Stimulated activated CD8-positive, alpha-beta memory T cell treated with anti-CD3 and anti-CD28 coated beads, Interleukin-2, amount 100 ng/mL, for 1 hour (primary cell): Measurements from ENCODE around the gene BTBD6.
"Not testable (repeated sequence)": the region's sequence is repeated elsewhere in the genome, so short reads cannot be mapped to it uniquely, and the experiment has no call there.

ENCODE experiments used
- DNase-seq, 2 donors: peaks; one replicate each; pipeline ENCODE4 v3.0.0-alpha.2; 2020; ENCODE audit warnings: low read depth in 2 of 2

The BTBD6 gene

DNA sequence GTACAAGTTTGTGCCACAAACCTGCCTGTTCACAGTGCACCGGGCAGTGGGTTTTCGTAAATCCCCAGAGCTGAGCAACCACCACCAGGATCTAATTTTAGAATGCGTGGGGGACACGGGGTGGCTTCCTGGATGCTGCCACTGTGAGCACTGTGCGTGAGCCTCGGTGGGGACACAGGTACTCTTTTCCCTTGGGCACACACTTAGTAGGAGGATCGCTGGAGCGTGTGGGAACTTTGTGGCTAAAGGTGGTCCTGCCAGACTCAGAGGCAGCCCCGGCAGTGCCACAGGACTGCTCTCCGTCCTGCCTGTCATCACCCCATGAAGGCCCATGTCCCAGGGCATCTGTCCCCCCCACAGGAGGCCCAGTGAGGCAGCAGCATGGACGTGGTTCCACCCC, 21.1 kb downstream of the BTBD6 start:
- DNase-seq, result no peak

DNA sequence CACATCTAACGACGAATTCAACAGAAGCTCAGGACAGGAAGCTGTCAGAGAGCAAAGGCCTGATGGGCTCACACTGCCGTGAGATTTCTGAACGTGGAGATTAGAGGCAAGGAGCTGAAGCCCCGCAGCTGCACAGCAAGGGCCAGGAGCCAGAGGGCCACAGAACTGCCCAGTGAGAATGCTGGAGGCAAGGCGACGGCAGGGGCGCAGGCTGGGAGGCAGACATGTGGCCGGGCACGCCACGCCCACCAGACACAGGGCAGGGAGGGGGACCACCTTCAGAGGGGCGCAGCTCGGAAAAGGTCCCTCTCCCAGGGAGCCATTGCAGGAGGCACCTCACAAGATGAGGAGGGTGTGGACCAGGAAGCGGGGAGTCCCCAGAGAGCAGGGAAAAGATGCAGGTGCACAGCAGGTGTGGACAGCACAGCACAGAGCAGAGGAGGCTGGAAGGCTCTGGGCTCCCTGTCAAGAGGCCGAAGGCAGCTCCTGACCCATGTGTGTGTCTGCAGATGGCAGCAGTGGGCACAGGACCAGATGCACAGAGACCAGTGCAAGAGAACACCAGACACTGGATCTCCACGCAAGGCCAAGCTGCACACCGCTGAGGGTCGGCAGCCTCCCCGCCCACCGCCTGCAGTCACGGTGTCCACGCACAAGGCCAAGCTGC, 23.0 kb downstream of the BTBD6 start:
- no peak for DNase-seq

DNA sequence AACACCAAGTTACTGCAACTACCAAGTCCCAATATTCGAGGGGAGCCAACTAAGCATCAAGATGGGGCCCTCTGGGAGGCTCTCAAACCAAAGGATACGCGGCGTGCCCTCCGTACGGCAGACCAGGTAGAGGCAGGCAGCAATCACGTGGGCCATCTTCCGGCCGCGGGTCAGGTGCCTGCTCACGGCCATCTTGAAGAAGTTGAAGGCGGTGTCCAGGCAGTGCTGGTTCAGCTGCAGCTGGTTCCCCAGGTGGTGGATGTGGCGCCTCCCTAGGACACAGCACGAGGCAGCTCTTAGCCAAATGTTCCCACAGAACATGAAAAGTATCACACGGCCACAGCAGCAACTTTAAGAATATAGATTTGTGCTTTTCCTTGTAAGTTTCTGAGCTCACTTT, 24.3 kb downstream of the BTBD6 start:
- DNase-seq, result no peak

DNA sequence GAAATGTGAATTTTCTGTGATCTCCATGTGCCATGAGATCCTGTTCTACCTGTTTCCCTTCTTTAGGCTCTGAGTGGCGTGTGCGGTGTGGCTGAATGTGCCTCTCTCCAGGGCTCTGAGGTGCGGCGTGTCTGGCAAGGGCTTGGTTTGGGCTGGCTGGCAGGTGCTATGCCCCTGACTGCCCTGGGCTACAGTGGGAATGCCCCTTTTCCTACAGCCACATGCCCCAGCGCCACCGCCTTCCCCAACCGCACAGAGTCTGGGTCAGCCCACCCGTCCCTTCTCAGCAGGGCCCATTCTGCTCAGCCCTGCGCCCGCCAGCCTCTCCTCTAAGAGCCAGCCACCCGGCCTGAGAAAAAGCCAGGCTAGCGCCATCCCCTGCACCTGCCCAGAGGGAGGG, 24.7 kb downstream of the BTBD6 start:
- DNase-seq, result no peak

DNA sequence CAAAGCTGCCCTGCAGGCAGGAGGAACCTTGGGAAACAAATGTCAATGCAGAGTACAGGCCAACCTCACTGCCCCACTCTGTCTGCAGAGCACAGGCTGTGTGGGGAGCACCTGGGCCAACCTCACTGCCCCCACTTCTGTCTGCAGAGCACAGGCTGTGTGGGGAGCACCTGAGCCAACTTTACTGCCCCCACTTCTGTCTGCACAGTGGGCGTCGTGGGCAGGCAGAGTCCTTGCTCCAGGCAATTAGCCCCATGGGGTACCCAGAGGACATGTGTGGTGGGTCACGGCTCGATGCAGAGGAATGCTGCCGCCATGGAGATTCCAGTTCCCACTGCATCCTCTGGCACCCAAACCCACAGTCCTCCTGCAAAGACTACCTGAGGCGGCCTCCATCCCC, 26.3 kb downstream of the BTBD6 start:
- DNase-seq, result no peak

DNA sequence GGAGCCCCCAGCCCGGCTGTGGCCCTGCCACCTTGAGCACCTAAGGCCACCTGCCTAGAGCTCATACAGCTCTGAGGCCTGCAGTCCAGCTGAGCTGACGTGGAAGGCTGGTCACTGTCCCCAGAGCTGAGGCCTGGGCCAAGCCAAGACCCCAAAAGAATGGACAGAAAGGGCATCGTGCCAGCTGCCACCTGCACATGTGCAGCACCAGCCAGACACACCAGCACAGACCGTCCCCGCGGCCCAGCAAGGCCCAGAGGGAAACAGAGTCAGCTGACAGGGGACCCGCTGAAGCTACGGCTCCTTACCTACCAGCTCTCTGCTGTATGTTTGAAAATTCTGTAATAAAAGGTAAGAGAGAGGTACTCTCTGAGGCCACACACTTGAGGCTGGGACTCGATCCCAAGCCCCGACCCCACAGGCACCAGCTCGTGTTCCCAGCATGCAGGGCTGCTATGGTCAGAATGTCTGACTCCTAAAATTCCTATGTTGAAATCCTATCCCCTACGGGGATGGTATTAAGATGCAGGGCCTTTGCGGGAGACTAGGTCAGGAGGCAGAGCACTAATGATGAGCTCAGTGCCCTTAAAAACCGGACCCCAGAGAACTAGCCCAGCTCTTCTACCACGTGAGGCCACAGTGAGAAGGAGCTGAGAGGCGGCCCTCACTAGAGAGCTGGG, 27.1 kb downstream of the BTBD6 start:
- DNase-seq, result no peak

DNA sequence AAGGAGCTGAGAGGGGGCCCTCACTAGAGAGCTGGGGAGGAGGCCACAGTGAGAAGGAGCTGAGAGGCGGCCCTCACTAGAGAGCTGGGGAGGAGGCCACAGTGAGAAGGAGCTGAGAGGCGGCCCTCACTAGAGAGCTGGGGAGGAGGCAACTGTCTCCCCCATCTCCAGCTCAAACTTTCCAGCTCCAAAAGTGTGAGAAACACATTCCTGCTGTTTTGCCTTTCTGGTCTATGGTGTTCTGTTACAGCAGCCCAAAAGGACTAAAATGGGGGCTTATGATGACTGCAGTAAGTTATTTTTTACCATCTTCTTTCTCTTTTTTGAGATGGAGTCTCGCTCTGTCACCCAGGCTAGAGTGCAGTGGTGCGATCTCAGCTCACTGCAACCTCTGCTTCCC, 29.1 kb downstream of the BTBD6 start:
- DNase-seq, result not testable (repeated sequence)

DNA sequence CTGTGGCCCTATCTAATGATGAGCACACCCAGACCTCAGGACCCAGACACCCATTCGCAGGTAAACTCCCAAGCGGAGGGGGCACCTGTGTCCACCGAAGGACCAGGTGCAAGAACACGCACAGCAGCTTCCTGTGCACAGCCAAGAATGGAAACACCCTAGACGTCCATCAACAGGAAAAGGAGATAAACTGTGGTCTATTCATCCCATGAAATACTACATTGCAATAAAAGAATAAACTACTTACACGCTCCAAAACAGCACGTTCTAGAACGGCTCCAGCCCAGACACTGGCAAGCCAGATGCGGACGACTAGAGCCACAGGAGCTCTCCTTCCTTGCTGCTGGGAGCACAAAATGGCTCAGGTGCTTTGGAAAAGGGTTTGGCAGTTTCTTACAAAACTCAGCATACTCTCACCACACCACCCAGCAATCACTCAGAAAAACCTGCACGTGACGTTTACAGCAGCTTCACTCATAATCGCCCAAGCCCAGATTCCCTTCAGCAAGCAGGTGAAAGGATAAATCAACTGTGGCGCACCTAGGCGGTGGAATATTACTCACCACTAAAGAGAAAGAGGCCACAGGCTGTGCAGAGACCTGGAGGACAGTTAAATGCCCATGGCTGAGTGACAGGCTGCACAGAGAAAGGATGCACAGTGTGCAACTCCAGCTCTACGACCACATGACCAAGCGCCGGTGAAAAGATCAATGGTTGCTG, 31.5 kb downstream of the BTBD6 start:
- no peak for DNase-seq

DNA sequence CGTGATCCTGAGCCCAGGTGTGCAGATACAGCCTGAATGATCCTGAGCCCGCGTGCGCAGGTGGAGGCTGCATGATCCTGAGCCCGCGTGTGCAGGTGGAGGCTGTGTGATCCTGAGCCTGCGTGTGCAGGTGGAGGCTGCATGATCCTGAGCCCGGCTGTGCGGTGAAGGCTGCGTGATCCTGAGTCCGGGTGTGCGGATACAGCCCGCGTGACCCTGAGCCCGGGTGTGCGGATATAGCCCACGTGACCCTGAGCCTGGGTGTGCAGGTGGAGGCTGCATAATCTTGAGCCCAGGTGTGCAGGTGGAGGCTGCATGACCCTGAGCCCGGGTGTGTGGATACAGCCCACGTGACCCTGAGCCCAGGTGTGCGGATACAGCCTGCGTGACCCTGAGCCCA, 32.2 kb downstream of the BTBD6 start:
- DNase-seq, result no peak

DNA sequence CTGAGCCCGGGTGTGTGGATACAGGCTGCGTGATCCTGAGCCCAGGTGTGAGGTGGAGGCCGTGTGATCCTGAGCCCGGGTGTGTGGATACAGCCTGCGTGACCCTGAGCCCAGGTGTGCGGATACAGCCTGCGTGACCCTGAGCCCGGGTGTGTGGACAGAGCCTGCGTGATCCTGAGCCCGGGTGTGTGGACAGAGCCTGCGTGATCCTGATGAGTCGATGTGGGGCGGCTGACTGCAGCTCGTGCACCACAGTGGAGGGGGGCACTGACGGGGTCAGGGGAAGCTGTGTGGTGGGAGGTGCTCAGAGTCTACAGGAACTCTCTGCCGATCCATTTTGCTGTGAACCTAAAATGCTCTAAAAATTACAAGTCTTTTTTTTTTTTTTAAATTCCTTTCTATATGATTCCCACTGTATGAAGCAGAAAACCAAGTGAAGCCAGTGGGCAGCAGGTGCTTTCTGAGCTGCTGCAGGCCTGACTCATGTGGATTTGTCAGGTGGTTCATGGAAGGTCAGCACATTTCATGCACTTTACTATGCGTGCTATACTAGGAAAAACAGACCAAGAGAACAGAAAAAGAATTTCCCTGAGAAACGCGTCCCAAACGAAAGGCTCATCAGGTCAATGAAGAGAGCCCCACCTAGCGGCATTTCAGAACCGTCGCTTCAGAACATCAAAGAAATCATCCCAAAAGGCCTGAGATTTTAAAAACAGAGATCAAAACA, 33.2 kb downstream of the BTBD6 start:
- no peak for DNase-seq

DNA sequence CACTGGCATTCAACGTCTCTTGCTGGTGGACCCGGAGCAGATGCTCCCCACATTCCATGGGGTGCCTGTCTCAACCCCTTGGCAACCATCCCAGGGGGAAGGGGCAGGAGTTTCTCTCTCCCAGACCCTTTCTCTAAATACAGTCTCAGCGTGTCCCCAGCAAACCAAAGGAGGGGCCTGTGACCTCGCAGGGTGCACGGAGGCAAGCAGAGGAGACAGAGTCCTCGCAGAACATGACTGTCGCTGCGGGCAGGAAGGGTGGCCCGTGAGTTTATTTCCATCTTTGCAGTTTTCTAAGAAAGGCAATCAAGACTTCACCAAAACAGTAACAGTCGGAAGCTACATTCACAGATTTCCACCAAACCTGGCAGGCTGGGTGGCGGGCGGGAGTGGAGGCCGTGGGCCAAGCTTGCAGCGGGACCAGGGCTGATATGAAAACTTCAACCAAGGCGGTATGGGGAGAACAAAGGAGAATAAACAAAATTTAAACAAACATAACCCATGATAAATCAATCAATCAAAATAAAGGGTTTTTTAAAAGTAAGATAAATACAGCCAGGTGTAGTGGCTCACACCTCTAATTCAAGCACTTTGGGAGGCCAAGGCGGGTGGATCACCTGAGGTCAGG, 33.9 kb downstream of the BTBD6 start:
- no peak for DNase-seq

DNA sequence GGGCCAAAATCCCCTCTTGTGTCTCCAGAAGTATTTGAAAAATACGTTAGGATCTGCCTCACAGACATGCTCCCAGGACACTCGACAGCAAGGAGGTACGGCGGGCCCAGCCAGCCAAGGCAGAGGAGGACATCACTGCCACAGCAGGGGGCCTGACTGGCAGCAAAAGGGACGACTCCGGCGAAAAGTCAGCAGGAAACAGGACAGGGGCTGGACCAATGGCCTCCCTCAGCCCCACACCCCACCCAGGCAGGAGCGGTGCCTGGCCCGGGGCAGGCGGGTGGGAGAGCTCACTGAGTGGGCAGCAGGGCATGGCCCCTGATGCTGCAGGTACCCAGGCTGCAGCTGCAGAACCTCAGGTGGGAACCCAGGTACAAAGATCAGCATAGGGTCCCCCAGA, 34.7 kb downstream of the BTBD6 start:
- no peak for DNase-seq

DNA sequence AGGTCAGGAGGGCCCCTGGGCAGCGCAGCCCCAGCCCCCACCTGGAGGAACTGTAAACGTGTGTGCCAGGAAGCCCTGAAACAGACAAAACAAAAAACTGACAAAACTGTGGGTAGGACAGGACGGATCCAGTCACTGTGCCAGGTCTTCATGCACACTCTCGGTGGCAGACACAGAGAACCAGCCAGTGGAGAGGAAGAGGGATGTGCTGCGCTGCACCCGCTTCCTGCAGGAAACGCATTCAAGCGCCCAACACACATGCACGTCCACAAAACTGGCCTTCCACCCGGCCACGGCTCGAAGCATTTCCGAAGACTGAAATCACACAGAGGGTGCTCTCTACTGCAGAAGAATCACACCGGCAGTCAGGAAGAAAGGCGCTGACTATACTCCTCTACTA, 35.6 kb downstream of the BTBD6 start:
- no peak for DNase-seq

DNA sequence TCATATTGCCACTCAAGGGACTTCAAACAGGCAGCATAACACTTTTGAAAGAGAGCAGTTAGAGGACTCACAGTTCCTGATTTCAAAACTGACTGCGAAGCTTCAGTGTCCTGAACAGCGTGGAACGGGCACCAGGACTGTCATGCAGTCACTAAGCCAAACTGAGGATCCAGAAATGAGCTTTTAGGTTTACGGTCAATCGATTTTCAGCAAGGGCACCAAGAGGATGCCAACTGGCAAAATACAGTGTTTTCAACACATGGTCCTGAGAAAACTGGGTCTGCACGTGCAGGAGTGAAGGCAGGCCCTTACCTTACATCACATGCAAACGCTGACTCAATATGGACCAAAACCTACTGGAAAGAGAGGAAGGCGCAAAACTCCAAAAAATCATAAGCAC, 36.8 kb downstream of the BTBD6 start:
- no peak for DNase-seq

DNA sequence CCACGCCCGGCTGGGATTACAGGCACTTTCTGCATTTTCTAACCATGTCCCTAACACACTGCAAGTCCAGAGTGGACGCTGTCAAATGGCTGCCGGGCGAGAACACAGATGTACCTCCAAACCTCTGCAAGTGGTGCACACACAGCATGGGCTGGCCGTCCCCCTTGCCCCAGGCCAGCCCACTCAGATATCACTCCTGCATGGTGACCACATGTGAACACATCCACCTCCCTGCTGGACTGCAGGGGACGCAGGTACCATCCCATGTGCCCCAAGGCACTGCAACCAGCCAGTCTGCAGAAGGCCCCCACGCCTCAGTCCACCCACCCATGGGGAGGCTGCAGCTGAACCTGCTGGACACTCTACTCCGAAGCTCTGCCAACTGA, 38.4 kb downstream of the BTBD6 start:
- DNase-seq, result no peak

DNA sequence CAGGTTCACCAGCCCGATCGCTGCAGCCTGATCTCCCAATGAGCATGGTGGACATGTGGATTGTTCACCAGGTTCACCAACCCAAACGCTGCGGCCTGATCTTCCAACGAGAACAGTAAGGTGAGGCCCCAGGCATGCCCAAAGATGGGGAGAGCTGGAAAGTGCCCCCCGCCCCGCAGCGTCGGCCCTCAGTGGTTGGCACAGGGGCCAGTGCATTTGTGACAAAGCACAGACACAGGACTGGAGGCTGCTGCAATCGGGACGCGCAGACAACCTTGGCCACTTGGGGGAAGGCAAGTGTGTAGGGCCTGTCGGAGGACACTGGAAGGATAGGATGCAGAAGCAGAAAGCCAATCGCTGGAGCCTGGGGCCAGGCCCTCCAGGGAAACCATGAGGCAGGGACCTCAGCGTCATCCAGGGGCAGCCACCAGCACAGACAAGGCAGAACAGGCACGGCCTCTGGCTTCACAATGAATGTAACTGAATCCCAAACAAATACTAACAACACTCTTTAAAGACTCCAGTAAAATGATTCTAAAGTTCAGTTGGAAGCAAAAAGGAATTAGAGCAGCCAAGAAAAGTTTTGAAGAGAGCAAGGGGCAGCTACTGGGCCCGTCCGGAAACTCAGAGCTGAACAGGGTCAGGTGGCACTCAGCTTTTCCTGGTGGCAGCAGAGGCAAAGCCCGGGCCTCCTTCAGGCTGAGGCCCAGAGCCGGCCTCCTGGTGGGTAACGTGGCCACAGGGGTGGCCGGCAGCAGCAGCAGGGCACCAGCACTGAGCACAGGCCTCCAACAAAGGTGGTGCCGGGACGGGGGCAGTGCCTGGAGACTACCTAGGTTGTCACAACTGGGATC, 39.1 kb downstream of the BTBD6 start:
- no peak for DNase-seq

DNA sequence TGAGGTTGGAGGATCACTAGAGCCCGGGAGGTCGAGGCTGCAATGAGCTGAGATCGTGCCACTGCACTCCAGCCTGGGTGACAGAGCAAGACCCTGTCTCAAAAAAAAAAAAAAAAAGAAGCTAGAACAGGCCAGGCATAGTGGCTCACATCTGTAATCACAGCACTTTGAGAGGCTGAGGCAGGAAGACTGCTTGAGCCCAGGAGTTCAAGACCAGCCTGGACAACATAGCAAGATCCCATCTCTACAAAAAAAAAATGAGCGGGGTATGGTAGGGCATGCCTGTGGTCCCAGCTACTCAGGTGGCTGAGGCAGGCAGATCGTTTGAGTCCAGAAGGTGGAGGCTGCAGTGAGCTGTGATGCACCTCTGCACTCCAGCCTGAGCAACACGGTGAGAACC, 40.6 kb downstream of the BTBD6 start:
- DNase-seq, result not testable (repeated sequence)

DNA sequence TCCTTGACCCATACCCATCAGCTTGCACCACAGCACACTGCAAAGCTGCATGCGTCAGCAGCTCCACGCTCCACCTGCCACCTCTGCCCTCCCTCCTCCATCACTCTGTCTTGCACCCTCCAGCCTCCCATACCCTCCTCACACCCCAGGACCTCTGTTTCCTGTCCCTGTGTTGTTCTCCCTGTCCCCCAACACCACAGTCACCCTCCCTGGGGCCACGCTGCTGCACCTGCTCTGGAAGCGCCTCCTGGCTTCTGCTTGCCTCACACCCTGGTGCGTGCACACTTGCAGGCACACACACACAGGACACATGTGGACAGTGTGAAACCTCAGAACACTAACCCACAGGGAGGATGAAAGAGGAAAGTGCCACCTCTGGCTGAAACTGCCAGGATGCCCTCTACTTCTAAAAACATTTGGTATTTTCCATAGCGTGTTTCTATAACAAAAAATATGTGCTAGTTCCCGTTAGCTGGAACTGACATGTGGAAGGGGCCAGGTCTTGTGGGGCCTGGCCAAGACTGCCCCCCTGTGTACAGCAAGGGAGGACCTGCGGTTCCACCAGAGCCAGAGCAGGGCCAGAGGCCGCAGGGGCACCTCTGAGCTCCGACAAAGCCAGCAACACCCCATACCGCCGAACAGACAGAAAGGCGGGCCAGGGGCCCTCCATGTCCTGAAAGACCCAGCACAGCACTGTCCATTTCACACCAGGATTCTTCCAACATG, 42.5 kb downstream of the BTBD6 start:
- DNase-seq, result no peak

DNA sequence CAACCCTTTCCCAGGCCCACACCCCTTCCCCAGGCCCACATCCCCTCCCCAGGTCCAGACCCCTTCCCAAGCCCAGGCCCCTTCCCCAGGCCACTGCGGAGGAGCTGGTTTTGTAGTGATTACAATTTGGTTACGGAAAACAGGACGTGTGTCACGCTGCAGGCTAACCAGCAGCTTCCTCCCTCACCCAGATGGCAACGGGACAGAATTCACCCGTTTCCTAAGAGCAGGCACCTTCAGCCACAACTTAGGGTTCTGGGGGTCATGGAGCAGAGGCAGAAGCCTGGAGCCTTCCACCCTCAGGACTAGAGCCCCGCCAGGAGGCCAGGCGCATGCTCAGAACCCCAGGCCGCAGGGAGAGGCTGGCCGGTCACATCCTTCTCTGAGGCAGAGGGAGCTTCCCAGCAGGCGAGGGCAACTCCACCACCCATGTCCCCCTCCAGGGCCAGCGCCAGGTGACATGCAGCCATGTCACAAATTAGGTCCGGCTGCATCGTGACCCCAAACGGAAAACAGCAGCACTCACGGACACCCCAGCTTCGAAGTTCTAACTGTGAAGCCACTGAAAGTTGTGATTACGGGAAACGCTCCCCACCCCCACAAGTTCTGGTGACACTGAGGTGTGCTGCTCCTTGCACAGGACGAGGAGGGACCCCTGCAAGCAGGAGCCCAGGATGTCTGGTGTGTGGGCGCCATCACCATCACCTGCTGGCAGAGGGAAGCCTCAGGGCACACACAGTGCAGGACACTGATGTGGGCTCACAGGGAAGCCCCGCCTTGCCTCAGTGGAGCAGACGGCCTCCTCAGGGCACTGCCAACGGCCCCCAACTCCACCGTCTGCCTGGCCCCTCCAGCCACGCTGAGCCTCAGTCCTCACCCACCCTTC, 44.7 kb downstream of the BTBD6 start:
- DNase-seq, result no peak
